ENCODE results near the gene RND2.
A peak's percentile ranks its signal among the peaks of the same experiment; 100 is the strongest.

The RND2 gene

GRCh38 chr17:43006639-43007551, 18.1 kb upstream of the RND2 start, which contains the start of gene IFI35:
Gene IFI35 (plus strand): TSS chr17:43006784. CDS start chr17:43006948, 164 bp downstream.
- no peak for DNase-seq

GRCh38 chr17:43010667-43011308, 14.2 kb upstream of the RND2 start:
- DNase-seq, result no peak

GRCh38 chr17:43011728-43012472, 13.1 kb upstream of the RND2 start:
- no peak for DNase-seq

GRCh38 chr17:43013296-43013695, 11.7 kb upstream of the RND2 start:
- DNase-seq, result no peak

- DNase-seq, result no peak
Observed at GRCh38 chr17:43014020-43014648, 10.9 kb upstream of the RND2 start.

GRCh38 chr17:43014649-43015542, 10.1 kb upstream of the RND2 start:
- DNase-seq, result no peak

GRCh38 chr17:43015579-43015978, 9.5 kb upstream of the RND2 start:
- no peak for DNase-seq

GRCh38 chr17:43016216-43016615, 8.8 kb upstream of the RND2 start:
- DNase-seq, result no peak

GRCh38 chr17:43018008-43018853, 6.8 kb upstream of the RND2 start:
- DNase-seq, result no peak

- no peak for DNase-seq
Observed at GRCh38 chr17:43018932-43019331, 6.1 kb upstream of the RND2 start.

GRCh38 chr17:43019418-43019817, 5.6 kb upstream of the RND2 start:
- no peak for DNase-seq

GRCh38 chr17:43020030-43020621, 4.9 kb upstream of the RND2 start:
- no peak for DNase-seq

- peak; percentile 18 to 52 for DNase-seq
Observed at GRCh38 chr17:43020789-43021740, 4.0 kb upstream of the RND2 start.

- DNase-seq, result peak; percentile 50 to 75
Observed at GRCh38 chr17:43021741-43022512, 3.1 kb upstream of the RND2 start, which contains the start of gene VAT1. Gene VAT1 (minus strand): TSS chr17:43022385. CDS start chr17:43022322, 63 bp downstream.

- no peak for DNase-seq
Observed at GRCh38 chr17:43025290-43025657, 243 bp downstream of the RND2 start.

- no peak for DNase-seq
Observed at GRCh38 chr17:43025766-43026537, 921 bp downstream of the RND2 start.

GRCh38 chr17:43026595-43026994, 1.6 kb downstream of the RND2 start:
- DNase-seq, result no peak

Data from NCI-H446 (cell line).